Esophagus squamous epithelium (tissue), 5 donors: Measurements from ENCODE around the gene TRPC3. TPM values are rescaled to one million over a fixed set of nuclear protein-coding genes. Genes with fewer than 3 reads are reported as not detected.

Source experiments
- DNase-seq: peaks from one replicate; lab custom pipeline; 2025; lab: John Stamatoyannopoulos, UW
- H3K27ac ChIP-seq, 4 donors: fragments of 200-600 bp; sonication (generic); one replicate each; pipeline ENCODE4 v1.5.1; 2016 to 2019; ENCODE audit warnings: mild to moderate bottlenecking in 1 of 4
- H3K27me3 ChIP-seq, 4 donors: fragments of 200-600 bp; sonication (generic); 1 replicate in 3 of 4; 2 replicates in 1 of 4; pipeline versions ENCODE4 v1.5.1 to v1.6.0; 2017 to 2021; ENCODE audit warnings: antibody characterized with exemption in 1 of 4
- H3K36me3 ChIP-seq, 3 donors: fragments of 200-600 bp; sonication (generic); one replicate each; pipeline ENCODE4 v1.5.1; 2016 to 2019
- H3K4me1 ChIP-seq, 3 donors: fragments of 200-600 bp; sonication (generic); one replicate each; pipeline ENCODE4 v1.5.1; 2017 to 2019
- H3K4me3 ChIP-seq, 4 donors: fragments of 200-600 bp; sonication (generic); 1 replicate in 3 of 4; 2 replicates in 1 of 4; pipeline ENCODE4 v1.5.1; 2016 to 2019; ENCODE audit warnings: mild to moderate bottlenecking in 2 of 4, moderate library complexity in 1 of 4
- H3K9me3 ChIP-seq, 3 donors: fragments of 200-600 bp; sonication (generic); one replicate each; pipeline ENCODE4 v1.5.1; 2016 to 2019
- CTCF ChIP-seq, 6 experiments: fragments of 450-650 bp in 4 of 6; fragments of 200-600 bp in 2 of 6; sonication (generic) in 2 of 6; IDR thresholded peaks; one replicate each; pipeline ENCODE4 v1.5.1; 2016 to 2019; ENCODE audit warnings: antibody characterized with exemption in 6 of 6, mild to moderate bottlenecking in 4 of 6, moderate library complexity in 4 of 6
- POLR2A ChIP-seq, 4 donors: fragments of 450-650 bp; IDR thresholded peaks; one replicate each; pipeline ENCODE4 v1.6.1; 2017; ENCODE audit warnings: antibody characterized with exemption in 4 of 4, mild to moderate bottlenecking in 4 of 4, moderate library complexity in 3 of 4
- WGBS, 2 donors: methylation state at CpG; one replicate each; pipeline ENCODE4 v1.1.5; 2018; 5-methylcytosine and 5-hydroxymethylcytosine counted together
- intact Hi-C: fragments of 100-400 bp; cut with DNase I; formaldehyde crosslinking; loops from one replicate; pipeline ENCODE4 v1.15.0; 2022
- total RNA-seq, 4 donors: library from RNA; depleted of rRNA; stranded (reverse); fragments of >200 nt; gene quantifications; one replicate each; pipeline ENCODE4 v1.1.0, GENCODE V29; 2016
- donor health status: DM: yes; HTN: yes; CAD: no.

Gene TRPC3
- total RNA-seq, 4 donors from 2014 or later, result 0.09 to 0.19 TPM; not detected in 2

DNA sequence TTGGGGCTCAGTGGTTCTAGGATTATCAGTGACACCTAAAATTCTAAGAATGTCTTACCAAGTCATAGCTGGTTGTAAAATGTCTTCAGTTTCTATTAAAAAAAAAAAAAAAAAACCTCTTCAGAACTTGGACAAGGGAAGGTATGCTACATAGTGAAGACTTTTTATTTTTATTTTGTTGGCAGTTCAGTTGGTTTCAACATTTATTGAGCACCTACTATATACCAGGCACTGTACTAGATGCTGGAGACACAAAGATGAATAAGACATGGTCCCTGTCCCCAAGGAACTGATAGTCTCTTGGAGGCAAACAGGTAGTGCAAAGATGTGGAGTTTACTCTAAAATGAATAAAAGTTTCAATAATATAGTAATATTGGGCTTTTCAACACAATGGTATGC lies 72.7 kb downstream of the TRPC3 start:
- Histone ChIP-seq H3K9me3 (no peaks in the 10 kb centered on the region), H3K36me3 (no peaks in the 10 kb centered on the region), H3K4me1 (no peaks in the 10 kb centered on the region), H3K27ac (no peak overlapping the region), H3K27me3 (peaks cover 0 to 17% (median 0%) of the 10 kb centered on the region in 4 donors), H3K4me3 (no peak overlapping the region)
- DNase-seq, result no peak
- no peak for TF ChIP-seq POLR2A (IDR thresholded peaks at IDR 0.05)
- no peak for TF ChIP-seq CTCF (IDR thresholded peaks at IDR 0.05)
- intact Hi-C loops, result no loop called here

GRCh38 chr4:121877041-121877773 lies 74.7 kb downstream of the TRPC3 start:
- no peak for TF ChIP-seq CTCF (IDR thresholded peaks at IDR 0.05)
- TF ChIP-seq POLR2A (IDR thresholded peaks at IDR 0.05), result no peak
- H3K4me3 ChIP-seq, result no peak overlapping the region
- intact Hi-C loops, result no loop called here
- DNase-seq, result no peak
- H3K27me3 ChIP-seq, result peaks cover 0 to 17% (median 0%) of the 10 kb centered on the region in 4 donors
- no peaks in the 10 kb centered on the region for H3K4me1 ChIP-seq
- H3K9me3 ChIP-seq, result no peaks in the 10 kb centered on the region
- H3K27ac ChIP-seq, result no peak overlapping the region
- H3K36me3 ChIP-seq, result no peaks in the 10 kb centered on the region
- WGBS, 2 donors, result 60 to 69% methylated on average over 2 to 4 of the region's 4 CpGs

- Histone ChIP-seq H3K27ac (no peak overlapping the region), H3K27me3 (peaks cover 0 to 17% (median 0%) of the 10 kb centered on the region in 4 donors), H3K4me3 (no peak overlapping the region), H3K9me3 (no peaks in the 10 kb centered on the region), H3K36me3 (no peaks in the 10 kb centered on the region), H3K4me1 (no peaks in the 10 kb centered on the region)
- DNase-seq, result no peak
- WGBS, 2 donors, result 92 to 96% methylated on average over 6 of the region's 6 CpGs
- TF ChIP-seq CTCF (IDR thresholded peaks at IDR 0.05), result no peak
- no peak for TF ChIP-seq POLR2A (IDR thresholded peaks at IDR 0.05)
- intact Hi-C loops, result no loop called here
Observed at GRCh38 chr4:121876070-121876469, 75.8 kb downstream of the TRPC3 start.

GRCh38 chr4:121875652-121876051 lies 76.2 kb downstream of the TRPC3 start:
- H3K27me3 ChIP-seq, result peaks cover 0 to 17% (median 0%) of the 10 kb centered on the region in 4 donors
- intact Hi-C loops, result no loop called here
- DNase-seq, result no peak
- H3K36me3 ChIP-seq, result no peaks in the 10 kb centered on the region
- 63 to 86% methylated on average over 2 of the region's 2 CpGs for WGBS, 2 donors
- no peak for TF ChIP-seq CTCF (IDR thresholded peaks at IDR 0.05)
- TF ChIP-seq POLR2A (IDR thresholded peaks at IDR 0.05), result no peak
- no peaks in the 10 kb centered on the region for H3K9me3 ChIP-seq
- H3K4me1 ChIP-seq, result peaks cover 0 to 3% (median 0%) of the 10 kb centered on the region in 3 donors
- no peak overlapping the region for H3K4me3 ChIP-seq
- H3K27ac ChIP-seq, result no peak overlapping the region

- no peaks in the 10 kb centered on the region for H3K36me3 ChIP-seq
- peaks cover 3 to 16% (median 7%) of the 10 kb centered on the region in 3 donors for H3K4me1 ChIP-seq
- intact Hi-C loops, result no loop called here
- TF ChIP-seq CTCF (IDR thresholded peaks at IDR 0.05) (no peak), POLR2A (IDR thresholded peaks at IDR 0.05) (no peak)
- no peaks in the 10 kb centered on the region for H3K9me3 ChIP-seq
- peaks cover 0 to 9% (median 0%) of the 10 kb centered on the region in 4 donors for H3K27me3 ChIP-seq
- no peak overlapping the region for H3K27ac ChIP-seq
- no peak overlapping the region for H3K4me3 ChIP-seq
- no peak for DNase-seq
- 43 to 47% methylated on average over 3 of the region's 3 CpGs for WGBS, 2 donors
Observed at GRCh38 chr4:121873604-121874003, 78.3 kb downstream of the TRPC3 start.
